Activated gamma-delta T cell treated with anti-CD3 and anti-CD28 coated beads, Interleukin-2, amount 50 U/mL, for 16 hours (primary cell): Measurements from ENCODE around the gene RNU5B-1.
"Not testable (repeated sequence)": the region's sequence is repeated elsewhere in the genome, so short reads cannot be mapped to it uniquely, and the experiment has no call there.

ENCODE experiments used
- DNase-seq: peaks from one replicate; pipeline ENCODE4 v3.0.0-alpha.2; 2020; ENCODE audit warnings: low read depth

RNU5B-1 gene

DNA sequence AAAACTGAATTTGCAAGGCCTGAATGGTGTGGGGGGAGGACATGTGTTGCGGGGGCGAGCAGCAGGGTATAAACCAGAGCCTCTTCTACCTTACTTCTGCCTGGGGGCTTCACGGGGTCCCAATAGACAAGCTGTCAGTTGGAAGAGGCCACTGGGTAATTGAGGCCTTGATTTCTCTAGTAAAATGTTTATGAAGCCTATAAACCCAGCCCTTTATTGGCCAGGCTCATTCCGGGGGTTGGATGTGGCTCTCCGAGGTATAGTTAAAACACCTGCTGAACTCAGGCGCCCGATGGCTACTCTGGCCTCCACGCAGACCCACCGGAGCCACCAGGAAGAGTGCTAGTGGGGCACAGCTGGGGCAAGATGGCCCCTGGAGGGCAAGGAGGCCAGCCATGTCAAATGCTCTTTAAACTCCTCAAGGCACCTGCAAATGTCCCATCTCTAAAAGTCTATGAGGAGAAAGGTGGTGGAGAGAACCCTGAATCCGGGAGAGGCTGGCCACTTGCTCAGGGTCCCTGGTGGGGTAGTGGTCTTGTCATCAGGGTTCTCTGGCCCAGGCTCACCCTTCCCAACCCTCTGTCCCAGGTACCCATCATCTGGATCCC is 39.0 kb downstream of the RNU5B-1 start:
- no peak for DNase-seq

- no peak for DNase-seq
Measured at GRCh38 chr15:65344214-65344913, 39.9 kb downstream of the RNU5B-1 start.

DNA sequence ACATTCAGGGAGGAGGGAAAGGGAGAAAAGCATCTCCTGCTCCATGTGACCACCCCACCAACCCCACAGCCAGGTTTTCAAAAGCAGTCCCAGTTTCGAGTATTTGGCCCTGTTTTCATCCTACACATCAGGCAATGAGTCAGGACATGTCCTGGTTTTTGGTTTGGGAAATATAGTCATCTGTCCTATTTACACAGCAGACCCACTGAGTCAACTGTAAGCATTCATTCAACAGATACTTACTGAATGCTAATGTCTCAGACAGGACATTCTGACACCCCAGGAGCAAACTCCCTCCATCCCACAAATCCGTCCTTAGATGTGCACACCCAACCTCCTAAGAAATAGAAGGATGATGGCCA is 40.4 kb downstream of the RNU5B-1 start:
- no peak for DNase-seq

DNA sequence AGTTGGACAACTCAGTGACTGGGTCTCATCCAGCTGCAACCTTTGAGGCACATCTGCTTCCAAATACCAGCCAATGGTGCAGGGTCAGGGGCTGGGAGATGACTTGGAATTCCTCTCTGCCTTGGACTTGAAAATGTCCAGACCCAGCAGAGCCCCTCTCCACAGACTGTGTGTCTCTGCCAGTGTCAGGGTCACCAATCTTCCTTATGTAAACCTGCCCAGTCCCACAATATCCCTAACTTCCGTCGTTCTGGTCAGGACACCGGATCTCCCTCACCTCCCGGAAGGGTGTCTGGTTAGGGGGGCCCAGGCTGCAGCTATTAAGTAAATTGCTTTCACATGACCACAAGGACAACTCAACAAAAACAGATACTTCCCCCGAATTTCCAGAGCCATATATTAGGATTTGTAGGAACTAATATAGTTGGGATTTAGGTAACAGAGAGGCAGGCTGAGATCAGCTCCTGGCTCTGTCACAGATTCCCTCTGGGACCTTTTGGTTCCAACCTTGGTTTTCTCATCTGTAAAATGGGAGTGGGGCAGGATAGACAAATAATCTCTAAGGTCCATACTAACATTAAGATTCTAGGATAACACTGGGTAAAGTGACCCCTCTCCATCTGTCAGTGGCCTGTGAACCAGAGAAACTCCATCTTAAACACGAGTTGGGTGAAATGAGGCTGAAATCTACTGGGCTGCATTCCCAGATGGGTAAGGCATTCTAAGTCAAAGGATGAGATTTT is 42.5 kb downstream of the RNU5B-1 start:
- DNase-seq: no peak

DNA sequence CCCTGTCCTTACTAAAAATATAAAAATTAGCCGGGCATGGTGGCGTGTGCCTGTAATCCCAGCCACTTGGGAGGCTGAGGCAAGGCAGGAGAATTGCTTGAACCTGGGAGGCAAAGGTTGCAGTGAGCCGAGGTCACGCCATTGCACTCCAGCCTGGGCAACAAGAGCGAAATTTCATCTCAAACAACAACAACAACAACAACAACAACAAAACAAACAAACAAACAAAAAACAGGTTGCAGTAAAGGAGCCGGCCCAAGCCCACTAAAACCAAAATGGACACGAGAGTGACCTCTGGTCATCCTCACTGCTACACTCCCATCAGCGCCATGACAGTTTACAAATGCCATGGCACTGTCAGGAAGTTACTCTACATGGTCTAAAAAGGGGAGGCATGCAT is 43.3 kb downstream of the RNU5B-1 start:
- DNase-seq: not testable (repeated sequence)

GRCh38 chr15:65349338-65349737 is 44.9 kb downstream of the RNU5B-1 start:
- no peak for DNase-seq

- DNase-seq: not testable (repeated sequence)
Measured at GRCh38 chr15:65351972-65352371, 47.5 kb downstream of the RNU5B-1 start.
